ENCODE data around the gene BMP7.
"Not testable (repeated sequence)": the region's sequence is repeated elsewhere in the genome, so short reads cannot be mapped to it uniquely, and the experiment has no call there.

The BMP7 gene

GRCh38 chr20:57265336-57265996, 975 bp downstream of the BMP7 start:
- no peaks in the 10 kb centered on the region for H3K4me1 ChIP-seq (ENCODE audit: control insufficient read depth, insufficient read depth, low read length, unreplicated experiment)
- H3K79me2 ChIP-seq (ENCODE audit: control insufficient read depth, insufficient read depth, low read length, unreplicated experiment) = no peaks in the 10 kb centered on the region
- no peaks in the 10 kb centered on the region for H3K36me3 ChIP-seq (ENCODE audit: insufficient read depth, low read length)
- no peak overlapping the region for H2AFZ ChIP-seq (ENCODE audit: low read length, unreplicated experiment)
- H3K4me3 ChIP-seq (ENCODE audit: low read depth, low read length) = no peak overlapping the region
- H3K27me3 ChIP-seq (ENCODE audit: insufficient read depth, low read length) = peaks cover 86% of the 10 kb centered on the region
- H3K27ac ChIP-seq (ENCODE audit: low read depth, low read length) = no peak overlapping the region

GRCh38 chr20:57264908-57265335, 1.5 kb downstream of the BMP7 start:
- not testable (repeated sequence) for H3K79me2 ChIP-seq (ENCODE audit: control insufficient read depth, insufficient read depth, low read length, unreplicated experiment); H3K4me1 ChIP-seq (ENCODE audit: control insufficient read depth, insufficient read depth, low read length, unreplicated experiment); H3K4me3 ChIP-seq (ENCODE audit: low read depth, low read length); H2AFZ ChIP-seq (ENCODE audit: low read length, unreplicated experiment); H3K36me3 ChIP-seq (ENCODE audit: insufficient read depth, low read length); H3K27ac ChIP-seq (ENCODE audit: low read depth, low read length)
- peaks cover 88% of the 10 kb centered on the region for H3K27me3 ChIP-seq (ENCODE audit: insufficient read depth, low read length)

GRCh38 chr20:57263801-57264792, 2.3 kb downstream of the BMP7 start:
- no peaks in the 10 kb centered on the region for H3K36me3 ChIP-seq (ENCODE audit: insufficient read depth, low read length)
- no peak overlapping the region for H3K27ac ChIP-seq (ENCODE audit: low read depth, low read length)
- H3K4me3 ChIP-seq (ENCODE audit: low read depth, low read length) = no peak overlapping the region
- H3K4me1 ChIP-seq (ENCODE audit: control insufficient read depth, insufficient read depth, low read length, unreplicated experiment) = no peaks in the 10 kb centered on the region
- H2AFZ ChIP-seq (ENCODE audit: low read length, unreplicated experiment) = no peak overlapping the region
- peaks cover 90% of the 10 kb centered on the region for H3K27me3 ChIP-seq (ENCODE audit: insufficient read depth, low read length)
- H3K79me2 ChIP-seq (ENCODE audit: control insufficient read depth, insufficient read depth, low read length, unreplicated experiment) = no peaks in the 10 kb centered on the region

GRCh38 chr20:57262784-57263609, 3.4 kb downstream of the BMP7 start:
- Histone ChIP-seq H3K27me3 (ENCODE audit: insufficient read depth, low read length) (peaks cover 96% of the 10 kb centered on the region), H3K27ac (ENCODE audit: low read depth, low read length) (no peak overlapping the region), H3K36me3 (ENCODE audit: insufficient read depth, low read length) (no peaks in the 10 kb centered on the region), H3K79me2 (ENCODE audit: control insufficient read depth, insufficient read depth, low read length, unreplicated experiment) (no peaks in the 10 kb centered on the region), H2AFZ (ENCODE audit: low read length, unreplicated experiment) (no peak overlapping the region), H3K4me3 (ENCODE audit: low read depth, low read length) (no peak overlapping the region), H3K4me1 (ENCODE audit: control insufficient read depth, insufficient read depth, low read length, unreplicated experiment) (no peaks in the 10 kb centered on the region)

- Histone ChIP-seq H3K79me2 (ENCODE audit: control insufficient read depth, insufficient read depth, low read length, unreplicated experiment) (no peaks in the 10 kb centered on the region), H2AFZ (ENCODE audit: low read length, unreplicated experiment) (no peak overlapping the region), H3K4me1 (ENCODE audit: control insufficient read depth, insufficient read depth, low read length, unreplicated experiment) (no peaks in the 10 kb centered on the region), H3K27me3 (ENCODE audit: insufficient read depth, low read length) (peaks cover 92% of the 10 kb centered on the region), H3K36me3 (ENCODE audit: insufficient read depth, low read length) (no peaks in the 10 kb centered on the region), H3K4me3 (ENCODE audit: low read depth, low read length) (no peak overlapping the region), H3K27ac (ENCODE audit: low read depth, low read length) (no peak overlapping the region)
These were observed 4.1 kb downstream of the BMP7 start for GRCh38 chr20:57262301-57262700.

GRCh38 chr20:57261457-57262251, 4.8 kb downstream of the BMP7 start:
- Histone ChIP-seq H3K4me3 (ENCODE audit: low read depth, low read length) (no peak overlapping the region), H3K4me1 (ENCODE audit: control insufficient read depth, insufficient read depth, low read length, unreplicated experiment) (no peaks in the 10 kb centered on the region), H3K27ac (ENCODE audit: low read depth, low read length) (no peak overlapping the region), H3K79me2 (ENCODE audit: control insufficient read depth, insufficient read depth, low read length, unreplicated experiment) (no peaks in the 10 kb centered on the region), H2AFZ (ENCODE audit: low read length, unreplicated experiment) (no peak overlapping the region), H3K36me3 (ENCODE audit: insufficient read depth, low read length) (no peaks in the 10 kb centered on the region), H3K27me3 (ENCODE audit: insufficient read depth, low read length) (peaks cover 85% of the 10 kb centered on the region)

GRCh38 chr20:57260934-57261333, 5.5 kb downstream of the BMP7 start:
- no peaks in the 10 kb centered on the region for H3K36me3 ChIP-seq (ENCODE audit: insufficient read depth, low read length)
- no peaks in the 10 kb centered on the region for H3K4me1 ChIP-seq (ENCODE audit: control insufficient read depth, insufficient read depth, low read length, unreplicated experiment)
- peaks cover 78% of the 10 kb centered on the region for H3K27me3 ChIP-seq (ENCODE audit: insufficient read depth, low read length)
- H3K4me3 ChIP-seq (ENCODE audit: low read depth, low read length) = no peak overlapping the region
- H3K27ac ChIP-seq (ENCODE audit: low read depth, low read length) = no peak overlapping the region
- no peak overlapping the region for H2AFZ ChIP-seq (ENCODE audit: low read length, unreplicated experiment)
- H3K79me2 ChIP-seq (ENCODE audit: control insufficient read depth, insufficient read depth, low read length, unreplicated experiment) = no peaks in the 10 kb centered on the region

- H2AFZ ChIP-seq (ENCODE audit: low read length, unreplicated experiment) = no peak overlapping the region
- no peaks in the 10 kb centered on the region for H3K79me2 ChIP-seq (ENCODE audit: control insufficient read depth, insufficient read depth, low read length, unreplicated experiment)
- H3K4me3 ChIP-seq (ENCODE audit: low read depth, low read length) = no peak overlapping the region
- no peaks in the 10 kb centered on the region for H3K36me3 ChIP-seq (ENCODE audit: insufficient read depth, low read length)
- H3K27ac ChIP-seq (ENCODE audit: low read depth, low read length) = no peak overlapping the region
- no peaks in the 10 kb centered on the region for H3K4me1 ChIP-seq (ENCODE audit: control insufficient read depth, insufficient read depth, low read length, unreplicated experiment)
- peaks cover 71% of the 10 kb centered on the region for H3K27me3 ChIP-seq (ENCODE audit: insufficient read depth, low read length)
These were observed 6.2 kb downstream of the BMP7 start for GRCh38 chr20:57259938-57260921.

GRCh38 chr20:57259121-57259937, 7.1 kb downstream of the BMP7 start:
- Histone ChIP-seq H3K4me3 (ENCODE audit: low read depth, low read length) (no peak overlapping the region), H3K79me2 (ENCODE audit: control insufficient read depth, insufficient read depth, low read length, unreplicated experiment) (no peaks in the 10 kb centered on the region), H3K4me1 (ENCODE audit: control insufficient read depth, insufficient read depth, low read length, unreplicated experiment) (no peaks in the 10 kb centered on the region), H3K27me3 (ENCODE audit: insufficient read depth, low read length) (peaks cover 64% of the 10 kb centered on the region), H2AFZ (ENCODE audit: low read length, unreplicated experiment) (no peak overlapping the region), H3K36me3 (ENCODE audit: insufficient read depth, low read length) (no peaks in the 10 kb centered on the region), H3K27ac (ENCODE audit: low read depth, low read length) (no peak overlapping the region)

All from ACC112 (cell line).